Measurements from ENCODE around the gene OPN1LW. TPM values are rescaled to one million over a fixed set of nuclear protein-coding genes. Genes with fewer than 3 reads are reported as not detected.
"Not testable (repeated sequence)": the region's sequence is repeated elsewhere in the genome, so short reads cannot be mapped to it uniquely, and the experiment has no call there.

The OPN1LW gene
- total RNA-seq, 4 donors from 2014 or later, result not detected

DNA sequence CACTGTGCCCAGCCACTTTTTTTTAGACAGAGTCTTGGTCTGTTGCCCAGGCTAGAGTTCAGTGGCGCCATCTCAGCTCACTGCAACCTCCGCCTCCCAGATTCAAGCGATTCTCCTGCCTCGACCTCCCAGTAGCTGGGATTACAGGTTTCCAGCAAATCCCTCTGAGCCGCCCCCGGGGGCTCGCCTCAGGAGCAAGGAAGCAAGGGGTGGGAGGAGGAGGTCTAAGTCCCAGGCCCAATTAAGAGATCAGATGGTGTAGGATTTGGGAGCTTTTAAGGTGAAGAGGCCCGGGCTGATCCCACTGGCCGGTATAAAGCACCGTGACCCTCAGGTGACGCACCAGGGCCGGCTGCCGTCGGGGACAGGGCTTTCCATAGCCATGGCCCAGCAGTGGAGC is 38.3 kb downstream of the OPN1LW start, which contains the start of gene OPN1MW:
Gene OPN1MW (plus strand): TSS at position 301 of the 400 bp plus-strand sequence. CDS start 82 bp downstream, at position 383.
- TF ChIP-seq, protein P1, sequence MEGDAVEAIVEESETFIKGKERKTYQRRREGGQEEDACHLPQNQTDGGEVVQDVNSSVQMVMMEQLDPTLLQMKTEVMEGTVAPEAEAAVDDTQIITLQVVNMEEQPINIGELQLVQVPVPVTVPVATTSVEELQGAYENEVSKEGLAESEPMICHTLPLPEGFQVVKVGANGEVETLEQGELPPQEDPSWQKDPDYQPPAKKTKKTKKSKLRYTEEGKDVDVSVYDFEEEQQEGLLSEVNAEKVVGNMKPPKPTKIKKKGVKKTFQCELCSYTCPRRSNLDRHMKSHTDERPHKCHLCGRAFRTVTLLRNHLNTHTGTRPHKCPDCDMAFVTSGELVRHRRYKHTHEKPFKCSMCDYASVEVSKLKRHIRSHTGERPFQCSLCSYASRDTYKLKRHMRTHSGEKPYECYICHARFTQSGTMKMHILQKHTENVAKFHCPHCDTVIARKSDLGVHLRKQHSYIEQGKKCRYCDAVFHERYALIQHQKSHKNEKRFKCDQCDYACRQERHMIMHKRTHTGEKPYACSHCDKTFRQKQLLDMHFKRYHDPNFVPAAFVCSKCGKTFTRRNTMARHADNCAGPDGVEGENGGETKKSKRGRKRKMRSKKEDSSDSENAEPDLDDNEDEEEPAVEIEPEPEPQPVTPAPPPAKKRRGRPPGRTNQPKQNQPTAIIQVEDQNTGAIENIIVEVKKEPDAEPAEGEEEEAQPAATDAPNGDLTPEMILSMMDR (IDR thresholded peaks at IDR 0.05; ENCODE audit: low read depth), result not testable (repeated sequence)

Other genes with a start within 250 kb of the OPN1LW start
- gene AVPR2, start 239.6 kb upstream of the OPN1LW start, total RNA-seq, result 10 to 100 TPM in 1 of 4 donors, 1 to 10 TPM in 3; 3.4 to 13.9 (median 5.7) TPM
- 10 to 100 TPM in 3 of 4 donors, 1 to 10 TPM in 1; 8.5 to 37.4 (median 28.2) TPM for gene ARHGAP4, start 218.0 kb upstream of the OPN1LW start, total RNA-seq
- gene NAA10, start 209.2 kb upstream of the OPN1LW start, total RNA-seq, result 10 to 100 TPM; 69.4 to 87.8 (median 76.5) TPM
- gene RENBP, start 199.6 kb upstream of the OPN1LW start, total RNA-seq, result 10 to 100 TPM; 14.0 to 43.4 (median 29.5) TPM
- gene HCFC1, start 172.4 kb upstream of the OPN1LW start, total RNA-seq, result 10 to 100 TPM; 17.7 to 33.9 (median 21.2) TPM
- gene TMEM187, start 171.5 kb upstream of the OPN1LW start, total RNA-seq, result 1 to 10 TPM; 2.0 to 10.0 (median 6.1) TPM
- 10 to 100 TPM; 42.7 to 74.4 (median 47.3) TPM for gene IRAK1, start 124.3 kb upstream of the OPN1LW start, total RNA-seq
- 10 to 100 TPM; 36.8 to 71.2 (median 47.1) TPM for gene MECP2, start 46.5 kb upstream of the OPN1LW start, total RNA-seq
- not detected for gene OPN1MW, start 38.4 kb downstream of the OPN1LW start, total RNA-seq
- gene OPN1MW2, start 75.5 kb downstream of the OPN1LW start, total RNA-seq, result not detected
- not detected for gene OPN1MW3, start 113.3 kb downstream of the OPN1LW start, total RNA-seq
- not detected for gene TEX28, start 150.9 kb downstream of the OPN1LW start, total RNA-seq
- under 1 TPM in 2 of 4 donors, not detected in 2; 0.34 to 0.66 TPM for gene TKTL1, start 151.6 kb downstream of the OPN1LW start, total RNA-seq
- 1,000 to 10,000 TPM in 1 of 4 donors, 100 to 1,000 TPM in 3; 462 to 1,045 (median 723) TPM for gene FLNA, start 230.4 kb downstream of the OPN1LW start, total RNA-seq
- gene EMD, start 235.1 kb downstream of the OPN1LW start, total RNA-seq, result 10 to 100 TPM; 27.6 to 37.9 (median 30.2) TPM